NCI-H2196 treated with DMSO at 0.1 percent for 48 hours (cell line): Measurements from ENCODE around the gene SGCD.

ENCODE experiments used
- DNase-seq: peaks from one replicate; lab custom pipeline; 2025; ENCODE audit not compliant: unreplicated experiment; lab: John Stamatoyannopoulos, UW

The SGCD gene

DNA sequence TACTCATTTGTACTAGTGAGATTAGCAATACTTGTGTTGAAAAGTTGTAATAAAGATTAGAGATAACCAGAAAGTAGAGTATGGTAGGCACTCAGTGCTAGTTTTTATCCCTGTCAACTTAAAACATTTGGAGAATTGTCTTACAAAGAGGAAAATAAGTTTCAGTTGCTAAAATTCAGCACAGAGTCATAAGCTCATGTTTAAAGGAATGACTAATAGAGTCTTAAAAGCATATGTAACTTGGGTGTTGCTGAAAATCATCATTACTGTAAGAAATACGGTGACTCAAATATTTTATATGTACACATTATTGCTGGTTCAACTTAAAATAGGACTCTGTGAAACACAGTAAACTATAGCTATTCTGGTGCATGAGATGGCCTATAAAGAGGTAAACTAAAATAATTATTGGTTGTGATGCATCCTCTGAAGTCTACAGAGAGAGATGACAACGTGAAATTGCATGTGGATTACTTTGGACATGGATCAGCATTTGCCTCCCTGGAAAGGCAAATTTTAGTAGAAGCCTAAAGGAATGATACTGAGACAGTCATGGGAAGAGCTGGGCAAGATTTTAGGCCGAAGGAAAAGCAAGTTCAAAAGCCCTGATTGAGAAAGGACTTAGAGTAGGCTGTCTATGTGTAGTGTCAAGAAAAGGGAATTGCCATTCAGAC, 34.6 kb downstream of the SGCD start:
- no peak for DNase-seq

DNA sequence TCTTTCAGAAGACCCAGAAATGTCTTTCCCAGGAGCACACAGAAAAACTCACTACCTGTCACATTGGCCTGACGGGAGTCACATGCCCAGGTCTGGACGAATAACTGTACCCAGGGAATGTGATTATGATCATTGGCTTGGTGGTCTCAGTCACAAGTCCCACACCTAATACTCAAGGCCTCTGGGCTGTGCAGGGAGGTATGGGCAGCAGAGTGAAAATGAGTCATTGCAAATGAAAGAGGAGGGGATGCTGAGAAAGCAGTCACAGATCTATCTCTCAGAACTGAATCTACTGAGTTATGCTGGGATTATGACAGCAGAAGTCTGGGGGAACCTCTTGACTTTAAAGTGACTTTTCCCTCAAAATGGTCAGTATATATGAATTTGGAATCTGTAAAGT, 36.9 kb downstream of the SGCD start:
- DNase-seq, result no peak

DNA sequence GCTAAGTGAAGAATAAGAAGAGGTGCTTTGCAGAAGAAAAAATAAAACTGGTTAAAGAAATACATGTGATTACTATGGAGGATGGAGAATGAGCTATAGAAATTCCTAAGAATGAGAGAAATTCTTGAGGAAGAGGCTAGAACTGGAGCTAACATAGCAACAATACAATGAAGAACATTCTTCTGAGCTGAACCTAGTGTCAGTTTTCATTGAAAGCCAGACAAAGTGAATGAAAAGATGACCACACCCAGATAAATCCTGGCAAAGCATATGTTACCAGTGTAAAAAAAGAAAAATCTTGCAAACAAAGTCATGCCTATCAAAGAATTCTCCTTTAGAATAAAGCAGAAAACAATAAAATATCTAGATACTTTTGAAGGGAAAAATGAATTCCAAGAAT, 39.6 kb downstream of the SGCD start:
- DNase-seq, result no peak

DNA sequence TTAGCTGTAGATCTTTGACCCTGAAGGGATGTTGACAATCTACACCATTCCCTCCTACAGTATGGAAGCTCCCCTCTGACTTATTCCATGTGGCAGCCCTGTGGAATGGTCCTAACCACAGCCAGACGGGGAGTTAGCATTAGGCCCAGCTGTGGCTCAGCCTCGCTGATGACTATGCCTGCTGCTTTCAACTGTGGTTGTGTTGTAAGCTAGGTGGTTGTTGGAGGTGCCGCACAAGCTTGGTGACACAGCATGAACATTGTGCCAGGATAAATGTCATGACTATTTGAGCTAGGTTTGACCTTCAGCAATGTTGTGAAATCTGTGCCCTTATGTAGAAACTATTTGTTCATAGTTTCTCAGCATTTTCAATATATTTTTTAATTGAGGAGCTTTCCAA, 40.6 kb downstream of the SGCD start:
- no peak for DNase-seq

DNA sequence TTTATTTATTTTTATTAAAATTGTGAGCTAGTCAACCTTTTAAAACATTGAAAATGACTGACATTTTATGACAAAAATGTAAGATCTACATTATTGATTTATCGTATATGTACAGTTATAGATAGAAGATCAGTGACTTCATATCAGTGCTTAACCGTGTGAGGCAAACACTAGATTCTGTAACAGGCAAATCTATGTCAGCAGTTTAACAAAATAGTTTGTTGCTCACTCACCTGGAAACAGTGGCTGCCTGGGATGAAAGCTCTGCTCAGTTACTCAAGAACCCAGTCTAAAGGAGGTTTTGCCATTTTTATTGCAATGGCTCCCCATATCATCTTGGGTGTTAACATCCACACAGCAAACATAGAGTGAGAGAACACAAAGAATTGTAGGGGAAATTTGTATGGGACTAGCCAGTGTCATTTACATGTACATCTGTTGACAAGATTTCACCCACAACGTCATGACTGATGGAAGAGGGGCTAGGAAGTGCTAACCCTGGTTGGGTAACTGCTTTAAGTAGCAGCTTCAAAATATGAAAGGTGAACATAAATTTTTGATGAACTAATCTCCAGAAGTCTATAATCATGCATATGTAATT, 49.0 kb downstream of the SGCD start:
- no peak for DNase-seq

DNA sequence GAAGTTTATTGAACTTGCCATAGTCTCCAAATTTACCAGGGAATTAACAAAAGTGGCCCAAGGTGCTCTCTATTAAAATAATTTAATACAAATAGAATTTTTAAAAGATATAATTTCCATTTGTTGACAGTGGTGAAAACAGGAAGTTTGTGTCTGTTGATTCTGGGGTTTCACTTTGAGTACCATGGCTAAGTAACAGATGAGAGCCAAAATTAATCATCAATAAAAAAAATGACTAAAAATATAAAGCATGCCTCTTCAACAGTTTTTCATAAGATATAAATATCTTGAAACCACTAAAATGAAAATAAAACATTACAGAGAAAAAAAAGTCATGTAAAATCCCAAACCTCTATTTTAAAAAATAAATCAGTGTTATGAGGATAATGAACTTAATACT, 49.8 kb downstream of the SGCD start:
- no peak for DNase-seq

DNA sequence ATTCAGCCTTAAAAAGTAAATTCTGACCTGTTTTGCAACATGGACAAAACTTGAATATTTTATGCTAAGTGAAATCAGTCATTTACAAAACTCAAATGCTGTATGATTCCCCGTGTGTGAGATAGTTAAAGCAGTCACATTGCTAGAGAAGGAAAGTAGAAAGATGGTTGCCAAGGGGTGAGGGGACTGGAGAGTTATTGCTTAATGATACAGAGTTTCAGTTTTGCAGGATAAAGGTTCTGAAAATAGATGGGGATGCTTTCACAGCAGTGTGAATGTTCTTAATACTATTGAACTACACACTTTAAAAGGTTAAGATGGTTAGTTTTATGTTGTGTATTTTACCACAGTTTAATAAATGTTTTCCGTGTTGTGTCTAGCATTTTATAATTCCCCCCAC, 51.2 kb downstream of the SGCD start:
- no peak for DNase-seq

DNA sequence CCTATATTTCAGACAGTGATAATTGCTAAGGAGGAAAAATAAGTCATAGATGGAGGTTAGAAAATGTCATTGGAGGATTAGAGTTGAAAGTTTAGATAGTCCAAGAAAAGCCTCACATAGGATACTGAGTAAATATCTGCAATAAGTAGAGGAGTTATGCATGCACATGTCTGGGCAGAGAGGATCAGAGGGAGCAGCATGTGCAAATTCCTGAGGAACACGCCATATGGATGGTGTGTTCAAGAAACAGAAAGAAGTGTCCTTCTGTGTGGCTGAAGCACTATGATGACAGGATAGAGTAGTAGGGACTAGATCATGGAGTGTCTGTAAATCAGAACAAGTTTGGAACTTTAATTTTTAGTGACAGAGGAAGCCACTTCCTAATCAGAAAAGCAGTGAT, 52.2 kb downstream of the SGCD start:
- DNase-seq, result no peak

DNA sequence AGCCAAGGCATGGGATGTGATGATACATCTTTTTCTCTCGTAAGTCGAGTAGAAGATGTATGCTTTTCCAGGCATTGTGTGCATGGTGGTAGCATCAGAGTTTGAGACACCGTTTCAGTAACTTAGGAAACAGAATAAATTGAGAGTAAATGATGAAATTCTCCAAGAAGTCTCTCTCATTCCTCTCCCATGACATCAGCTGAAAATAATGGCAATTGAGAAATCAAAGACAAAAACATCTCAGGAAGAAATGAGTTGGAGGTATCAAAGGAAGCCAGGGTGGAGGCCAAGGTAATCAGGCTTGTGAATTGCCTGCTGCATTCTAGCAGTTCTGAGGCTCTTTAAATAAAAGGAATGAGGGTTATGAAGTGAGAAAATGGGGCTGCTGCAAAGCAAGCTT, 53.9 kb downstream of the SGCD start:
- no peak for DNase-seq

DNA sequence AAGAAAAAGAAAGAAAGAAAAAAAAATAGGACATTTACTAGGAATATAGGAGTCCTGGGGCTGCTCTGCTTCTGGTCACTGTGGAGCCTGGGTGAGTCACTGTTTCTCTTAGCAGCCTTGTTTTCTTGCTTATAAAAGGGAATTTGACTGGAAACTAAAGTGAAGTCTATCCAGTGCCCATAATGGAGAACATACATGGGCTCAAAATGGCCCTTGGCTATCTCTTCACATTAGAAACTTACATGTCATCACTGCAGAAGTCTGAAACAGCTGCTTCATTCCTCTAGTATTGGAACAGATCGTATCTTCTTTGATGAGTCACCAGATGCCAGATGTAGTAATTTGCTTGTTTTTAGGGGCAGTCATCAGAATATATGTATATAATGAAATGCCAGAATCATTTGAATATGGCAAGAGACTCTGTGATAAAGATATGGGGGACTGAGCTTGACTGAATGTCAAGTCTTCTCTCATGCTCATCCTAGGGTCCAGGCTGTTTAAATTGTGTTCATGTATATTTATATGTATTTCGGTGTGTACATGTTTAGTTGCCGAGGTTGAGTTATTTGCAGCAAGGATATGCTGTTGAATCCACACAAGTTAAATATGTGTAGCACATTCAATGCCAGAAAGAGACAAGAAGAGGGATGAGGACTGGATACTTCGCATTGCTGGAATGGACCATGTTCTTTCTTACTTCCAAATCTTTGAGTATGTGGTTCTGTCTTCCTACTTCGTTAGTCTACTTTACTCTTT, 56.7 kb downstream of the SGCD start:
- no peak for DNase-seq

DNA sequence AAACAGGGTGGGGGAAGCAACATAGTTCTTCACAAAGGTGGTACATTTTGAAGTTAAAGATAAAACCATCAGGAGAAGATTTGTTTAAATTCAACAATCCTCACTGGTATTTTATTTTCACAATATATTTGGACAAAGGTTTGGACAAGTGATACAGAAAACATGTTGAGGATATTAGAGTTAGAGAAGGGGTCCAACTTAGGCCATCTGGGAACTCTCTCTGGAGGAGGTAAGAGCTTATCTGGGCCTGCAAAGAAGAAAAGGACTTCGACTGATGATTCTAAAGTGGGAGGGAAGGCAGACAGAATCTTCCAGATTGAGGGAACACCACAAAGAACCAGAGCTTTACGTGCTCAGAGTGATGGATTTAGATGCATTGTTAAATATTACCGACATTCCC, 58.5 kb downstream of the SGCD start:
- no peak for DNase-seq

DNA sequence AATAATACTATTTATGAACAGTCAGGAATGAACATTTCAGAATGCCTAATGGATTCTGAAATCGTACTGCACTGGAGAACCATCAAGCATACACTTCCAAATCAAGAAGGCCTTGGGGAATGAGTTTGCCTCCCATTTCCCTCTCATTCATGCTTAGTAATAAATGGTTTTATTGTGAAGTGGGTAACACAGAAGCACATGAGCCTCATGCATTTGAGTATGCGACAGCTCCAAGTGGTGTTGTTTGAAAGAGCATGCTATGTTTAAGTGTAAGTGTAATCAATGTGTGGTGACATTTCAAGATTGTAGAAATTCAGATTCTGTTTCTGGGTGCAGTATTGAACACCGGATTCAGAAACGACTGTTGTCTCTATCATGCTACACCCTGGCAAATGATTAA, 60.0 kb downstream of the SGCD start:
- DNase-seq, result no peak

DNA sequence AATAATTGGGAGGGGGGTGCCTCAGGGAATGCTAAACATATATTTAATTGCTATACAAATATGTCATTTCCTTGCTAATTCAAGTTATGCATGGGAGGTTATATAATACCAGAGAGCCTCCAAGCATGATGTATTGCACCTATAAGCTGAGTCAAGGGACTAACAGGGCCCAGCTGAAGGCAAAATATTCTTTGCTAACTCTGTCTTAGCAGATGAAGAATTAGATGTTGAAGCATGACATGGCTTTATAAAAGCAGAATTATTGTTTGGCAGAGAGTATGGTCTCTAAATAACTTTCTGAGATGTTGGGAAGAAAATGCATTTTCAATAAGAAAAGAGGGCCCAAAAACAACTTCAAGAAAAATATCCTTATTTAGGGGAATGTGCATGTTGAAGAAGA, 60.4 kb downstream of the SGCD start:
- DNase-seq, result no peak

DNA sequence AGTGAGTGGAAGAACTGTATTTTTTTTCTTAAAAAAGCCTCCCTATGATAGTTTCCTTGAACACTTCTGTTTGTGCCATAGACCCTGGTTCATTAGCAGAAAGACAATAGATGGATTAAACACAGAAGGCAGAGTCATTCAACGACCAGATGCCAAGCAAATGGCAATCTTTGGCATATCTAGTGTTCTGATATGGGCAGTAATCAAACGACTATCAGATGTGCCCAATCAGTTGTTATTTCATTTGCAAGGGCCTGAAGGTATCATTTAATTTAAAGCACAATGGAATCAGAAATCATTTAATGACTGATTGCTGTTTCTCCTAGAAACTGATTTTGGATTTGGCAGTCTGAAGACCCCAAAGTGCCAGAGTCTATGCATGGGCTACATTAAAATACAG, 61.3 kb downstream of the SGCD start:
- no peak for DNase-seq

DNA sequence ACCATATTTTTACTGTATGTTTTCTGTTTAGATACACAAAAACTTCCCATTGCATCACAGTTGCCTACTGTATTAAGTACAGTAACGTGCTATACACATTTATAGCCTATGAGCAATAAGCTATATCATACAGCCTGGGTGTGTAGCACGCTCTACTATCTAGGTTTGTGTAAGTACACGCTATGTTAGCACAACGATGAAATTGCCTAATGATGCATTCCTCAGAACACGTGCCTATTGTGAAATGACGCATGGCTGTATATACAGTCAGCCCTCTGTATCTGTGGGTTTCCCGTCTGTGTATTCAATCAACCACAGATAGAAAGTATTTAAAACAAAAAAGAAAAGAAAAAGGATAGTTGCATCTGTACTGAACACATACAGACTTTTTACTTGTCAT, 64.2 kb downstream of the SGCD start:
- DNase-seq, result no peak

DNA sequence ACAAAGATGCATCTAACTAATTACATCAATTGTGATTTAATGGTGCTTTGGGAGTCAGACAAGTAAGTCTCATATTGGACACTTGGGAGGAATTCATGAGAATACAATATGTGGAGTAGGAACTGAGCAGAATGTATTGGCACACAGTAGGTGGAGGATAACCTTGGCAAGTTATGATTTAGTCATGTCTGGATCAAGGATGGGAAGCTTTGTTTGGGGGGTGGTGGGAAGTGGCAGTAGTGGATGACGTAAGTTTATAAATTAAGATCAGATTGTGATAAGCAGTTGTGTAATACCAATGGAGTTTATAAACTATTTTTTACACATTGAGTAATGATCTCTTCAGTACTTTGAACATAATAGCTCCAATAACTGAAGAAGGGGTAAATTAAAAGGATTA, 67.0 kb downstream of the SGCD start:
- no peak for DNase-seq

DNA sequence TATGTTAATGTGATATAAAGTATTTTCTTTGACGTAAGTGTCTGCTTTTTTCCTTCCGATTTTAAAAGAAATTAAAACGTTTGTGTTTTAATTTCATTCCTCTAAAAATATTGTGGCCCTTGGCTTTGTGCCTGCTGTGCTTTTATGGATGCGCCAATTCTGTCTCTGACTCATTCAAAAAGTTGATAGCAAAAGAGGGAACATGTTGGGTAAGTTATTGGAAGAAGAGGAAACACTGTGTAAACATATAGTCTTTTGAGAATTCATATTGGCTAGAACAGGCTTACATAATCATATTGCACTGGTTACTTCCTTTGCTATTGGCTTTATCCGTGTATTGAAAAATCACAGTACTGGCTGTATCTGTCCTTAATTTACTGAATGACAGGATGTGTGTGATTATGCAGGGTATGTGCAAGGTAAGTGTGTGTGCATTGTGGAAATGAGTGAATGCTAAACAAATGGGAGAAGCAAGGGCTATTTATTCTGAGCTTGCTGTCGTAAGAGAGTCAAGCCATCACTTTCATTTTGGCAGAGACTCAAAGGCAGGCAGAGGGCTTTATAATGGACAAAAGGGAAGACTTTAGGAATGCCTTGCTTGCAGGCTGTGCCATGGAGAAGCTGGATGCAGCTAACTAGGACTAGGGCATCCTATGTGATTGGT, 67.8 kb downstream of the SGCD start:
- no peak for DNase-seq

DNA sequence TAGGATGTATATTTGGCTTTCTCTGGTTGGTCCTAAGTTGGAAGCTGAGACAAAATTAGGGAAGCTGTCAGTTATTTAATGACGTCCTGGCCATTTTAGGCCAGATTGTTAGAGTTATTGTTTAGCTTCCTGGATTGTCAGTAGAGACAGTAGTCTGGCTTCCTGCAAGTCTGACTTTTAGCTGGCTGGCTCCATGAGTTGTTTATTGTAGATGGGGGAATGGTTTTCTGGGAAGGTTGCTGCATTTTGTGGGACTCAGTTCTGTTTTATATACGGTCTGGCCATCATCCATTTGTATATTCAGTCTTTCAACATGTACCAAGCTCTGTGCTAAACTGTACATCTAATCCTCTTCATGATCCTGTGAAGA, 68.3 kb downstream of the SGCD start:
- DNase-seq, result no peak

DNA sequence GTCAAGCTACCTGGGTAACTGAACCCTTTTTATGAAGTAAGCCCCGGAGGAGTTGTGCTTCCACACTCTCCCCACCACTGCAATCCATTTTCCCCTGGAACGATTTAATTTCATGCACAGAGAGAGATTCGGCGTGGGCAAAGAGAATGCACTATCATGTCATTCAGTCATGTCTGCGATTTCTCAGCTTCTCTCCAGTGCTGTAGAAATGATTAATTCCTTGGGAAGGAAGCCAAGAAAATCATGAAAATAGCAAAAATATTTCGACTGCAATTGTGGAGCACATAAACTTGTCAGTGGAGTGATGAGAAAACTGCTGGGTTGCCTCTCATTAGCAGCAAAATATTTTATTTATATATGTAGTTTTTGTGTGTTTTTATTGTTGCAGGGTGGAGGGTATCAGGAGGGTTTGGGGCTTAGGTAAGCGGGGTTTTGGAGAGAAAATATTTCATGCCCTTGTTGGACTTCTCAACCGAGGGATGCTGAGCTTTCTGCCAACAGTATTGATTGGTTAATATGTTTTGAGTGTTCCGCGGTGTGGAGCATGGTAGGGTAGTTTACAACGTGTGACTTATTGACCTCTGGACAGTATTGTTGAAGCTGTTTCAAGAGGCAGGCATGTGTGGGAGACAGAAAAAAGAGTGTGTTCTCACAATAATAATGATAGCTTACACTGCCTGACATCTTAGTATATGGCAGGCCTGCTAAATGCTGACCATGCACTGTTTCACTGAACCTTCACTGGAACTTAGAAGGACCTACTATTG, 69.3 kb downstream of the SGCD start:
- no peak for DNase-seq

DNA sequence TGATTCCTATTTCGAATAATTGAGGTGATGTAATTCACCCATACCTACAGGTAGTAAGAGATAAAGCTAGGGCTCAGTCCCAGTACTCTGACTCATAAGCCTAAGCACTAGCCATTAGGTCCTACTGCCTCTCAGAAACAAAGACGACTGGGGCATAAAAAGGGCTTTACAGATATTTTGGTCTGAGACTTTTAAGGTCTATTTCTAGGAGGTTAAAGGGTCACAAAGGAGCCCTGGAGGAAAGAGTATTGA, 69.8 kb downstream of the SGCD start:
- no peak for DNase-seq

DNA sequence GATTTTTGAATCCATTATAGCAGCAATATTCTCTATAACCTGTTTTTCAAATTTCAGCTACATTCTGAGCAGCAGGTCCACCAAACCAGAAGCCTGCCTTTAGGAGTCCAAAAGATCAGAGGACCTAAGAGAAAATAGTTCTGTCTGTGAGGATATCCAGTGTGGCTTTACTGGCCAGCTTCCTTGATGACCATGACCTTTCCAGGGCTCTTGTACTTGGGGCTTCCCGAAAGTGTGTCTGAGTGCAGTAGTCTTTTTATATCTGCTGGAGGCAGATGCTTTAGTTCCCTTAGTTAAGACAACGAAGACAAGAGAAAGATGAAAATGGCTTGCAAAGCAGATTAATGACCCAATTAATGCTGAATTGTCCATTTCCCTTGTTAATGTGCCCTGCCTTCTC, 72.4 kb downstream of the SGCD start:
- DNase-seq, result no peak
